ENCODE measurements around the gene RCAN3. TPM values are rescaled to one million over a fixed set of nuclear protein-coding genes. Genes with fewer than 3 reads are reported as not detected.

Gene RCAN3
- total and polyA plus RNA-seq, 2 of the 4 experiments (the other 2 are of a cell fraction) = 4.0 to 5.9 TPM

- BruUV-seq (replicated peaks) = no TSS peak
These were observed 55.8 kb downstream of the RCAN3 start for GRCh38 chr1:24558455-24558854.

More at GRCh38 chr1:24558455-24558854, 55.8 kb downstream of the RCAN3 start:
- Histone ChIP-seq H4K91ac (ENCODE audit: insufficient read depth, low read depth, low read length) (no peak overlapping the region), H2BK120ac (ENCODE audit: low read depth, low read length) (no peak overlapping the region), H3K4me3 (ENCODE audit: insufficient read depth, low read depth, low read length) (no peak overlapping the region), H3K9ac (ENCODE audit: low read depth, low read length) (no peak overlapping the region), H3K27me3 (ENCODE audit: control insufficient read depth, insufficient read depth, low read length) (peaks cover 47% of the 10 kb centered on the region), H2AFZ (replicated peaks; ENCODE audit: low read length, poor library complexity) (no peak overlapping the region), H3K56ac (ENCODE audit: extremely low read depth, insufficient read depth, low read length) (no peak overlapping the region), H3K27ac (ENCODE audit: insufficient read depth, low read length) (no peak overlapping the region), H3K18ac (ENCODE audit: low read depth, low read length) (no peak overlapping the region), H2AK5ac (ENCODE audit: low read depth, low read length) (peak overlapping the region; percentile 33; the same call in 1 of the 2 replicates), H4K8ac (ENCODE audit: low read depth in 2 of 2, low read length in 2 of 2) (no peak overlapping the region), H3K9me1 (ENCODE audit: insufficient read depth, low read length) (peaks cover 9% of the 10 kb centered on the region; the same call in 1 of the 2 replicates), H3K14ac (replicated peaks; ENCODE audit: low read depth, low read length) (no peak overlapping the region), H3K23ac (ENCODE audit: low read depth, low read length) (no peak overlapping the region), H3K36me3 (ENCODE audit: control insufficient read depth, insufficient read depth, low read length) (no peaks in the 10 kb centered on the region), H4K5ac (ENCODE audit: low read depth, low read length) (no peak overlapping the region), H3K4me1 (ENCODE audit: control insufficient read depth, insufficient read depth, low read length) (no peaks in the 10 kb centered on the region; the same call in 1 of the 2 replicates), H3K4ac (ENCODE audit: low read depth, low read length) (peak overlapping the region; percentile 29), H3K79me1 (ENCODE audit: low read depth in 1 of 2, low read length in 2 of 2) (no peaks in the 10 kb centered on the region), H3K4me2 (ENCODE audit: low read depth, low read length) (no peak overlapping the region), H2BK20ac (ENCODE audit: low read depth, low read length) (no peak overlapping the region), H4K20me1 (ENCODE audit: insufficient read depth, low read length) (no peaks in the 10 kb centered on the region), H3K9me3 (ENCODE audit: control insufficient read depth, insufficient read depth, low read length) (no peaks in the 10 kb centered on the region), H2BK5ac (ENCODE audit: low read depth, low read length, poor library complexity, severe bottlenecking) (no peak overlapping the region), H2BK15ac (ENCODE audit: low read depth, low read length) (no peak overlapping the region), H2AK9ac (replicated peaks; ENCODE audit: low read depth, low read length, poor library complexity) (no peak overlapping the region)
- TF ChIP-seq NFE2L2 (IDR thresholded peaks at IDR 0.05; ENCODE audit: low read depth, low read length) = no peak
- no peak for TF ChIP-seq RCOR1 (IDR thresholded peaks at IDR 0.05; ENCODE audit: insufficient replicate concordance, low read length)
- TF ChIP-seq USF2 (IDR thresholded peaks at IDR 0.05; ENCODE audit: low read depth, low read length) = no peak
- no peak for TF ChIP-seq POLR2A (IDR thresholded peaks at IDR 0.05; ENCODE audit: low read depth, low read length)
- TF ChIP-seq MXI1 (IDR thresholded peaks at IDR 0.05; ENCODE audit: borderline replicate concordance, low read depth, low read length) = no peak
- no peak for TF ChIP-seq ELK1 (IDR thresholded peaks at IDR 0.05; ENCODE audit: borderline replicate concordance, low read depth, low read length)
- ChIA-PET CTCF (no interaction called here), POLR2A (ENCODE audit: unreplicated experiment) (no interaction called here)
- no CpG with 5 or more reads among the region's 7 CpGs for WGBS, 2 experiments (ENCODE audit: extremely low coverage in 2 of 2, insufficient read length in 1 of 2)
- DNase-seq = no peak
- no peak for ATAC-seq (ENCODE audit: low read depth)
- dilution Hi-C loops (cut with HindIII; ENCODE audit: low sequenced_read_pairs, unreplicated experiment) = no loop called here
- intact Hi-C loops (cut with micrococcal nuclease) = no loop called here
- in situ Hi-C loops (cut with MboI; ENCODE audit: low sequenced_read_pairs) = no loop called here

All from IMR-90 (cell line).